SK-N-MC (cell line): Measurements from ENCODE around the gene RGS17.

Source experiments
- DNase-seq: peaks from one replicate; pipeline ENCODE4 v3.0.0-alpha.2; 2011; ENCODE audit warnings: low read depth, low spot score
- H3K27ac ChIP-seq: fragments of 200-600 bp; sonication (generic); 2 replicates; pipeline ENCODE4 v1.5.1; 2016; ENCODE audit warnings: mixed run types
- H3K36me3 ChIP-seq: fragments of 200-600 bp; sonication (generic); 2 replicates; pipeline ENCODE4 v1.6.1; 2017; ENCODE audit warnings: antibody characterized with exemption, low read length, mixed read lengths; ENCODE audit not compliant: insufficient read depth
- H3K4me3 ChIP-seq: fragments of 200-600 bp; sonication (generic); 2 replicates; pipeline ENCODE4 v1.5.1; 2016
- H3K9ac ChIP-seq: fragments of 200-600 bp; sonication (generic); 2 replicates; pipeline ENCODE4 v1.8.0; 2017; ENCODE audit warnings: mixed run types, mixed read lengths; ENCODE audit not compliant: insufficient read length
- H3K9me3 ChIP-seq: fragments of 200-600 bp; sonication (generic); 2 replicates; pipeline ENCODE4 v1.6.1; 2017; ENCODE audit warnings: low read depth, mild to moderate bottlenecking, antibody characterized with exemption, low read length, moderate library complexity, mixed read lengths
- EZH2 ChIP-seq: fragments of 200-600 bp; sonication (generic); IDR thresholded peaks from one replicate; pipeline ENCODE4 v1.6.1; 2017; ENCODE audit warnings: antibody characterized with exemption
- FOXP2 ChIP-seq: optimal IDR thresholded peaks from 2 replicates; pipeline ENCODE3; 2011; ENCODE audit warnings: mild to moderate bottlenecking, moderate library complexity; ENCODE audit not compliant: insufficient read depth; ENCODE audit errors: extremely low read length, control extremely low read depth
- POLR2AphosphoS5 ChIP-seq: IDR thresholded peaks from 2 replicates; pipeline ENCODE4 v1.6.1; 2012; ENCODE audit warnings: mild to moderate bottlenecking, low read depth, low read length, borderline replicate concordance

RGS17 gene

GRCh38 chr6:153092082-153093013 lies 38.7 kb downstream of the RGS17 start:
- H3K9me3 ChIP-seq, result no peaks in the 10 kb centered on the region
- H3K4me3 ChIP-seq, result no peak overlapping the region
- TF ChIP-seq EZH2 (no peak), POLR2AphosphoS5 (no peak), FOXP2 (no peak)
- no peak for DNase-seq
- no peak overlapping the region for H3K9ac ChIP-seq
- no peaks in the 10 kb centered on the region for H3K36me3 ChIP-seq
- H3K27ac ChIP-seq, result no peak overlapping the region

- no peak overlapping the region for H3K9ac ChIP-seq
- no peak overlapping the region for H3K4me3 ChIP-seq
- DNase-seq, result no peak
- no peaks in the 10 kb centered on the region for H3K9me3 ChIP-seq
- no peak overlapping the region for H3K27ac ChIP-seq
- H3K36me3 ChIP-seq, result no peaks in the 10 kb centered on the region
- no peak for TF ChIP-seq EZH2
- no peak for TF ChIP-seq POLR2AphosphoS5
- TF ChIP-seq FOXP2, result no peak
Observed at GRCh38 chr6:153090241-153090930, 40.7 kb downstream of the RGS17 start.

GRCh38 chr6:153088796-153089195 lies 42.3 kb downstream of the RGS17 start:
- Histone ChIP-seq H3K4me3 (no peak overlapping the region), H3K9me3 (no peaks in the 10 kb centered on the region), H3K36me3 (no peaks in the 10 kb centered on the region), H3K27ac (no peak overlapping the region), H3K9ac (no peak overlapping the region)
- DNase-seq, result no peak
- TF ChIP-seq EZH2, result no peak
- no peak for TF ChIP-seq POLR2AphosphoS5
- TF ChIP-seq FOXP2, result no peak

- no peak overlapping the region for H3K9ac ChIP-seq
- TF ChIP-seq EZH2 (no peak), POLR2AphosphoS5 (no peak), FOXP2 (no peak)
- DNase-seq, result no peak
- no peak overlapping the region for H3K27ac ChIP-seq
- no peaks in the 10 kb centered on the region for H3K9me3 ChIP-seq
- H3K36me3 ChIP-seq, result no peaks in the 10 kb centered on the region
- H3K4me3 ChIP-seq, result no peak overlapping the region
Observed at GRCh38 chr6:153087436-153087835, 43.6 kb downstream of the RGS17 start.

GRCh38 chr6:153086225-153086990 lies 44.7 kb downstream of the RGS17 start:
- Histone ChIP-seq H3K9me3 (0 out of 2 replicates have a peak, but pooled peaks cover 2% of the 10 kb centered on the region), H3K36me3 (no peaks in the 10 kb centered on the region), H3K27ac (no peak overlapping the region), H3K4me3 (no peak overlapping the region), H3K9ac (no peak overlapping the region)
- TF ChIP-seq FOXP2, result no peak
- no peak for TF ChIP-seq EZH2
- TF ChIP-seq POLR2AphosphoS5, result no peak
- no peak for DNase-seq

GRCh38 chr6:153085239-153085638 lies 45.8 kb downstream of the RGS17 start:
- no peak overlapping the region for H3K27ac ChIP-seq

GRCh38 chr6:153084393-153084792 lies 46.7 kb downstream of the RGS17 start:
- TF ChIP-seq FOXP2, result no peak
- no peak for TF ChIP-seq POLR2AphosphoS5
- TF ChIP-seq EZH2, result no peak
- no peak for DNase-seq
- H3K4me3 ChIP-seq, result no peak overlapping the region
- H3K9me3 ChIP-seq, result 0 out of 2 replicates have a peak, but pooled peaks cover 2% of the 10 kb centered on the region
- no peak overlapping the region for H3K27ac ChIP-seq
- H3K36me3 ChIP-seq, result no peaks in the 10 kb centered on the region
- H3K9ac ChIP-seq, result no peak overlapping the region

More at GRCh38 chr6:153085239-153085638, 45.8 kb downstream of the RGS17 start:
- no peaks in the 10 kb centered on the region for H3K36me3 ChIP-seq
- H3K9ac ChIP-seq, result no peak overlapping the region
- 0 out of 2 replicates have a peak, but pooled peaks cover 2% of the 10 kb centered on the region for H3K9me3 ChIP-seq
- H3K4me3 ChIP-seq, result no peak overlapping the region
- DNase-seq, result no peak
- TF ChIP-seq EZH2, result no peak
- no peak for TF ChIP-seq FOXP2
- TF ChIP-seq POLR2AphosphoS5, result no peak
